OCI-LY7 (cell line): ENCODE results near the gene FBLN2.

Experiments used
- EZH2phosphoT487 ChIP-seq: fragments of 200-600 bp; sonication (generic); IDR thresholded peaks from 2 replicates; pipeline ENCODE4 v1.6.1; 2018; ENCODE audit warnings: low read depth, borderline replicate concordance, mild to moderate bottlenecking, mixed run types, antibody characterized with exemption, low read length, moderate library complexity, mixed read lengths
- TF ChIP-seq, protein P1 (sequence below): fragments of 200-600 bp; sonication (generic); conservative IDR thresholded peaks from 2 replicates; pipeline ENCODE4 v1.5.1; 2014; ENCODE audit warnings: mild to moderate bottlenecking, antibody characterized with exemption, low read length, moderate library complexity, mixed read lengths

DNA sequence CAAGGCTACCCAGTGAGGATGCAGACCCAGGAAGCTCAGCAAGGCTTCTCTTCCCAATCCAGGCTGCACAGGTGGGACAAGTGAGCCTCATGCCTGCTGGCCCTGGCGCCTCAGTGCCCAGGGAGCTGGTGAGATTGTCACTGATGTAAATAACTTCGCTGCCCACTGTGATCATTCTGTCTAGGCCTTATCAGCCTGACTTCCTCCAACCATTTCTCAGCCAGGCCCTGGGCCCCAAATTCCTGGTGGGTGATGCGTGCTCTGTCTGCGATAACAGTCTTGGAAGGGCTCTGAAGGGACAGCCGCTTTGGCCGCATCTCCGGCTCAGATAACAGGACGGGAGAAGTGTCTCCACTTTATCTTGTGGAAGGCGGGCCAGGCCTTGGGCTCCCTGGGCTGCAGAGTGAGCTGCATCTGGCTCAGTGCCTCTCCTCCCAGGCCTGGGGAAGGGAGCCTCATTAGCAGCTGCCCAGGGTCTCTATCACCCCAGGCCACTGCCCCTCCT, 2.2 kb upstream of the FBLN2 start:
- TF ChIP-seq, protein P1, sequence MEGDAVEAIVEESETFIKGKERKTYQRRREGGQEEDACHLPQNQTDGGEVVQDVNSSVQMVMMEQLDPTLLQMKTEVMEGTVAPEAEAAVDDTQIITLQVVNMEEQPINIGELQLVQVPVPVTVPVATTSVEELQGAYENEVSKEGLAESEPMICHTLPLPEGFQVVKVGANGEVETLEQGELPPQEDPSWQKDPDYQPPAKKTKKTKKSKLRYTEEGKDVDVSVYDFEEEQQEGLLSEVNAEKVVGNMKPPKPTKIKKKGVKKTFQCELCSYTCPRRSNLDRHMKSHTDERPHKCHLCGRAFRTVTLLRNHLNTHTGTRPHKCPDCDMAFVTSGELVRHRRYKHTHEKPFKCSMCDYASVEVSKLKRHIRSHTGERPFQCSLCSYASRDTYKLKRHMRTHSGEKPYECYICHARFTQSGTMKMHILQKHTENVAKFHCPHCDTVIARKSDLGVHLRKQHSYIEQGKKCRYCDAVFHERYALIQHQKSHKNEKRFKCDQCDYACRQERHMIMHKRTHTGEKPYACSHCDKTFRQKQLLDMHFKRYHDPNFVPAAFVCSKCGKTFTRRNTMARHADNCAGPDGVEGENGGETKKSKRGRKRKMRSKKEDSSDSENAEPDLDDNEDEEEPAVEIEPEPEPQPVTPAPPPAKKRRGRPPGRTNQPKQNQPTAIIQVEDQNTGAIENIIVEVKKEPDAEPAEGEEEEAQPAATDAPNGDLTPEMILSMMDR = no peak
- no peak for TF ChIP-seq EZH2phosphoT487
